BLaER1 (cell line): Measurements from ENCODE around the gene COL8A1.

Source experiments
- H3K27ac ChIP-seq: shearing (Covaris generic); formaldehyde crosslinking; 2 replicates; pipeline ENCODE4 v1.8.1; 2022
- H3K27me3 ChIP-seq: shearing (Covaris generic); formaldehyde crosslinking; 2 replicates; pipeline ENCODE4 v1.8.1; 2022
- H3K36me3 ChIP-seq: shearing (Covaris generic); formaldehyde crosslinking; 2 replicates; pipeline ENCODE4 v1.8.1; 2022
- H3K4me1 ChIP-seq: shearing (Covaris generic); formaldehyde crosslinking; 2 replicates; pipeline ENCODE4 v1.8.1; 2022
- H3K4me2 ChIP-seq: shearing (Covaris generic); formaldehyde crosslinking; 2 replicates; pipeline ENCODE4 v1.8.1; 2022
- H3K4me3 ChIP-seq: shearing (Covaris generic); formaldehyde crosslinking; 2 replicates; pipeline ENCODE4 v1.8.1; 2022
- H3K9ac ChIP-seq: shearing (Covaris generic); formaldehyde crosslinking; 2 replicates; pipeline ENCODE4 v1.8.1; 2022
- H3K9me3 ChIP-seq: shearing (Covaris generic); formaldehyde crosslinking; 2 replicates; pipeline ENCODE4 v1.8.1; 2022
- H4K20me1 ChIP-seq: shearing (Covaris generic); formaldehyde crosslinking; 2 replicates; pipeline ENCODE4 v1.8.1; 2022
- Cebpa-rat ChIP-seq: shearing (Covaris generic); IDR thresholded peaks from 2 replicates; pipeline ENCODE4 v1.8.1; 2022

The COL8A1 gene

DNA sequence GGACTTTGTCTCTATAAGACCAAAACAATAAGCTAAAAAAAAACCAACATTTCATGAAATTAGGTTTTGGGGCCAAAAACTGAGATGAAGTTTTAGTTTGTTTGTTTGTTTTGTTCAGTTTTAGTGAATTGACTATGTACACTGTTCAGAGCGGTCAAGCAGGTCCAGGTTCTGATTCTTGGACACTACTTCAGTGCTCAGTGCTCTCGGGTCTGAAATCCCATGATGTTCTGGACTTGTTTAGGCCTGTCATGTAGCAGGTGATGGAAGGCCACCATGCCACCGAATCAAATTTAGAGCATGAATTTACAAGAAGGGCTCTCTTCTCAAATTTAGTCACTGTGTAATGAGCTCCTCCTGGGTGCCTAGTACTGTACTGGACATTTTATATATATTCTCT is 45.5 kb downstream of the COL8A1 start:
- Histone ChIP-seq H3K9ac (no peak overlapping the region), H3K4me3 (no peak overlapping the region), H4K20me1 (no peaks in the 10 kb centered on the region), H3K4me1 (no peaks in the 10 kb centered on the region), H3K27me3 (no peaks in the 10 kb centered on the region), H3K4me2 (no peak overlapping the region), H3K27ac (no peak overlapping the region), H3K9me3 (no peaks in the 10 kb centered on the region), H3K36me3 (no peaks in the 10 kb centered on the region)
- no peak for TF ChIP-seq Cebpa-rat

DNA sequence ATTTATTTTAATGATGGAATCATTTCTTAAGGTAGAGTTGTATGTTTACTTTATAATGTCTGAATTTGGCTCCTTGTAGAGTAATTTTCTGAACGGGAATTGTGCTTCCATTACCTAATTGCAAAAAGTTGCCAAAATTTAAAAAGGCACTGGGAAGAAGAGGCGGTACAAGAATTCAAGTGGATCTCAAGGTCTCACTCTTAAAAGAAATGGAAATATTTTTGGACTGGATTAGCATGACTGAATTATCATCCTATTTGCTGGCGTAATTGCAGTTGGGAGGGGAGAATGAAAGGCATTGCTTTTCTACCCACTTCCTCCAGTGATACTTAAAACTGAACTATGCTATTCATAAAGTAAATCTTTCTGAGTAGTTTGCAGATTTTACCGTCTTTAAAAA is 46.2 kb downstream of the COL8A1 start:
- Histone ChIP-seq H3K36me3 (no peaks in the 10 kb centered on the region), H3K9ac (no peak overlapping the region), H3K4me3 (no peak overlapping the region), H4K20me1 (no peaks in the 10 kb centered on the region), H3K27ac (no peak overlapping the region), H3K9me3 (no peaks in the 10 kb centered on the region), H3K4me1 (no peaks in the 10 kb centered on the region), H3K4me2 (no peak overlapping the region), H3K27me3 (no peaks in the 10 kb centered on the region)
- no peak for TF ChIP-seq Cebpa-rat

DNA sequence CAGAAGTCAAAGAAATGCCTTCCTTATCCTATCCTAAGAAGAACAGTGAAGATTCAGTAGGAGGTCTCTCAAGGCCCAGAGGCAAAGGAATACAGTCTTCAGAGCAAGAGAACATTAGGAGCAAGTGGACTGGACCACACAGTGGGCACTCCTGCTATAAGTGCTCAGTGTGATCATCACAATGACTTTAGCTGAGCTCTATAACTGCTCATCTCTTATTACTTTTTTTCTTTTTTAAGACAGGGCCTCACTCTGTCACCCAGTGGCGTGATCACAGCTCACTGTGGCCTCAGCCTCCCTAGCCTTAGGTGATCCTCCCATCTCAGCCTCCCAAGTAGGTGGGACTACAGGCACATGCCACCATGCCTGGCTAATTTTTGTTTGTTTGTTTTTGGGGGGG is 48.1 kb downstream of the COL8A1 start:
- no peaks in the 10 kb centered on the region for H3K27me3 ChIP-seq
- TF ChIP-seq Cebpa-rat, result no peak

DNA sequence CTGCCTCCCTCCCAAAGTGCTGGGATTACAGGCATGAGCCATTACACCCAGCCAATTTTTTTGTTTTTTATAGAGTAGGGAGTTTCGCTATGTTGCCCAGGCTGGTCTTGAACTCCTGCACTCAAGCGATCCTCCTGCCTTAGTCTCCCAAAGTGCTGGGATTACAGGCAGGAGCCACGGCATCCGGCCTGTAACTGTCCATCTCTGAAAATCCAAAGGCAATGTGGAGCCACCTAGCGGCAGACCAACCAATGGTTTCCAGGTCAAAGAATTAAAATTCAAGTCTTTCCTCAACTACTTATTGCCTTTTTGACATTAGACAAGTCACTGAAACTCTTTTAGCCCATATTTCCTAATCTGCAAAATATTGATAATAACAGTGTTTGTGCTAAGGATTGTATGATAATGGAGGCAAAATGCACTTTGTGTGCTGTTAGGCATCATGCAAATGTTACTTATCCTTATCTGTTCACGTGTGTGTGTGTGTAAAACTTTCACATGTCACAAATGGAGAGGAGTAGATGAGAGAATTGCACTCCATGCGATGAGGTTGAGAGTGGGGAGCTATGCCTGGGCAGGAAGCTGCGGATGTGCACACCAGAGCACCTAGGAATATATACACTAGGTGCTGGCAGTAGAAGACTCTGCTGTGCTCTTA is 48.7 kb downstream of the COL8A1 start:
- Histone ChIP-seq H3K9me3 (no peaks in the 10 kb centered on the region), H3K4me3 (no peak overlapping the region), H3K27me3 (no peaks in the 10 kb centered on the region), H3K36me3 (no peaks in the 10 kb centered on the region), H3K4me2 (no peak overlapping the region), H4K20me1 (no peaks in the 10 kb centered on the region), H3K4me1 (no peaks in the 10 kb centered on the region), H3K9ac (no peak overlapping the region), H3K27ac (no peak overlapping the region)
- TF ChIP-seq Cebpa-rat, result no peak

More for the DNA sequence above, 48.1 kb downstream of the COL8A1 start:
- no peak overlapping the region for H3K4me2 ChIP-seq
- no peaks in the 10 kb centered on the region for H3K9me3 ChIP-seq
- H3K4me3 ChIP-seq, result no peak overlapping the region
- H3K27ac ChIP-seq, result no peak overlapping the region
- no peaks in the 10 kb centered on the region for H3K36me3 ChIP-seq
- no peaks in the 10 kb centered on the region for H4K20me1 ChIP-seq
- H3K4me1 ChIP-seq, result no peaks in the 10 kb centered on the region
- H3K9ac ChIP-seq, result no peak overlapping the region

DNA sequence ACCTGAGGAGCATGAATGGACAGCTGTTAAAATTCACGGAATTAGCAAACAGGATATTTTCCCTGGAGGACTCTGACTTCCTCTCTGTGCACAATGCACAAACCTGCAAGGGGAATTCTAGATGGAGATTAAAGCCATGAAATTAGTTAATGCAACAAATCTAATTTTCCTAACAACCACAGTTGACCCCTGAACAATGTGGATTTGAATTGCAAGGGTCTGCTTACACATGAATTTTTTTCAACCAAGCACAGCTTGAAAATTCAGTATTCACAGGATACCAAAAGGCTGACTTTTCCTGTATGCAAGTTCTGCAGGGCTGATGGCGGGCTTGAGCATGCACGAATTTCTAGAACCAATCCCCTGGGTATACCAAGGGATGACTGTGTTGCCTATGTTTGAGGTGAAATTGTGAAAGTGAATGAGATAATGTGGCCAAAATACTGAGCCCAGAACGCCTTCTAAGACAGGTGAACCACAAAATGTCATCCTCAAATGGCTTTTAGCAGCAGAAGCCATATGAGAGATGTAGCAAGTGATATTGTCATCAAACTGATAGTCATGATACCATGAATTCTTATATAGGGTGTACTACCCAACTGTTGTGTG is 52.5 kb downstream of the COL8A1 start:
- H4K20me1 ChIP-seq, result no peaks in the 10 kb centered on the region
- H3K9me3 ChIP-seq, result no peaks in the 10 kb centered on the region
- H3K9ac ChIP-seq, result no peak overlapping the region
- H3K36me3 ChIP-seq, result no peaks in the 10 kb centered on the region
- TF ChIP-seq Cebpa-rat, result no peak
- no peak overlapping the region for H3K4me2 ChIP-seq
- no peak overlapping the region for H3K27ac ChIP-seq
- H3K4me1 ChIP-seq, result no peaks in the 10 kb centered on the region
- H3K27me3 ChIP-seq, result no peaks in the 10 kb centered on the region
- no peak overlapping the region for H3K4me3 ChIP-seq

DNA sequence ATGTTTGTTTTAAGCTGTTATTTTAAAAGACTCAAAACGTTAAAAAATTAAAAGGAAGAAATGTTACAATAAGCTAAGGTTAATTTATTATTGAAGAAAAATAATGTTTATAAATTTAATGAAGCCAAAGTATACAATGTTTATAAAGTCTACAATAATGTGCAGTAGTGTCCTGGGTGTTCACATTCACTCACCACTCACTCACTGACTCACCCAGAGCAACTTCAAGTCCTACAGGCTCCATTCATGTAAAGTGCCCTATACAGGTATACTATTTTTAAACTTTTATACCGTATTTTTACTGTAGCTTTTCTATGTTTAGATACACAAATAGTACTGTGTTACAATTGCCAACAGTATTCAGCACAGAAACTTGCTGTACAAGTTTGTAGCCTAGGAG is 55.2 kb downstream of the COL8A1 start:
- H3K9me3 ChIP-seq, result no peaks in the 10 kb centered on the region
- no peaks in the 10 kb centered on the region for H3K36me3 ChIP-seq
- TF ChIP-seq Cebpa-rat, result no peak

DNA sequence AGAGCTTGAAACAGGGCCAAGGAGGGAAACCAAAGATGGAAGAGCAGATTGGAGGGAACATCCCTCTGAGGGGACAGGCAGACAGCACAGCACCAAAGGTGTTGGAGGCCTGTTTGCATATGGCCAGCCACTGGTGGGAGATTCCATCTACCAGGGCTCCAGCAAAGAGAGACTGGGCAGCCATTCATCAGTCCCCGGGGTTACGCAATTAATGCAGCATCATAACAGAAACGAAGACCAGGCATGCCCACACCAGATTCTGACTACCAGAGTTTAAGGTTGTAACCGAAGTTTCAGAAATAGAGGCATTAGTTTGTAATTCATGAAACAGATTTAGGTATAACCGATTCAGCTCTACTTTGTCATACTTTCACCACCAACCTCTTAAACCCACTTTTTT is 58.1 kb downstream of the COL8A1 start:
- H3K9me3 ChIP-seq, result no peaks in the 10 kb centered on the region

More for the DNA sequence above, 55.2 kb downstream of the COL8A1 start:
- Histone ChIP-seq H3K27ac (no peak overlapping the region), H4K20me1 (no peaks in the 10 kb centered on the region), H3K4me3 (no peak overlapping the region), H3K4me2 (no peak overlapping the region), H3K9ac (no peak overlapping the region), H3K27me3 (no peaks in the 10 kb centered on the region), H3K4me1 (no peaks in the 10 kb centered on the region)

DNA sequence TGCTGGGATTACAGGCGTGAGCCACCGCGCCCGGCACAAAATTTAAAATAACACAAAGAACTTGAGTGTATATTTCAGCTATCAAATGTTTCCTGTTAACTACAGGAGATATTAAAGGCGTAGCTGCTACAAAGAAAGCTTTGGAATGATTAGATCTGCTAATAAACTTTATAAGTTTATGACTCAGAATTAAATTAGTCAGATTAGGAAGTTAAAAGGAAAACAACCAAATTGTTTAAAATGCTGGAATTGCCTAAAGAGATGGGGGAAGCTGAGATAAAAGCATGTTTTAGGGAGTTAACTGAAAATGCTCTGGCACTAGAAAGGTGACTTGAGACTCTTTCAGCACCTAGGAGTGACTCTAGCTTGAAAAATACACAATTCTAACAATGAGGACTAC is 58.9 kb downstream of the COL8A1 start:
- Histone ChIP-seq H3K4me1 (no peaks in the 10 kb centered on the region), H3K27ac (no peak overlapping the region), H3K9me3 (no peaks in the 10 kb centered on the region), H3K36me3 (no peaks in the 10 kb centered on the region), H3K27me3 (no peaks in the 10 kb centered on the region), H3K9ac (no peak overlapping the region), H4K20me1 (no peaks in the 10 kb centered on the region), H3K4me3 (no peak overlapping the region), H3K4me2 (no peak overlapping the region)
- no peak for TF ChIP-seq Cebpa-rat

More for the DNA sequence above, 58.1 kb downstream of the COL8A1 start:
- H4K20me1 ChIP-seq, result no peaks in the 10 kb centered on the region
- no peak overlapping the region for H3K27ac ChIP-seq
- no peaks in the 10 kb centered on the region for H3K4me1 ChIP-seq
- H3K9ac ChIP-seq, result no peak overlapping the region
- no peak overlapping the region for H3K4me2 ChIP-seq
- H3K36me3 ChIP-seq, result no peaks in the 10 kb centered on the region
- no peaks in the 10 kb centered on the region for H3K27me3 ChIP-seq
- TF ChIP-seq Cebpa-rat, result peak; percentile 57; the same call in 1 of the 2 replicates
- no peak overlapping the region for H3K4me3 ChIP-seq

DNA sequence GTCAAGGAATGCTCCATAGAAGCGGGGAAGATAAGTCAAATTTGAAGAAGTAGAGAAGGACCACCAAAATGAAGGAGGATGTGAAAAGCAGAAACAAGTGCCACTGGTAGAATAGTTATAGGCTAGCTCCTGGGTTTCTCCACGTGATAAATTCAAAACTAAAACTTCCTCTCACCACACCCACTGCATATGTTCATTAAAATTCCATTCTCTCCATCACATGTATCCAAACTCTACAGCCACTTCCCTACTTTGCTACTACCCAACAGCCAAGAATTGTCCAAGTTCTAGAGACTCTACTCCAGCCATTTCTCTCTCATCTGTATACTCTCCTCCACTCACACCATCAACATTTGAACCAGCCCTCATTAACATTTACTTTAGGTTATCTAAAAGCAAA is 60.5 kb downstream of the COL8A1 start:
- no peak for TF ChIP-seq Cebpa-rat
- Histone ChIP-seq H3K9ac (no peak overlapping the region), H3K4me1 (no peaks in the 10 kb centered on the region), H3K4me2 (no peak overlapping the region), H3K27ac (no peak overlapping the region), H4K20me1 (no peaks in the 10 kb centered on the region), H3K36me3 (no peaks in the 10 kb centered on the region), H3K4me3 (no peak overlapping the region), H3K9me3 (no peaks in the 10 kb centered on the region), H3K27me3 (no peaks in the 10 kb centered on the region)

DNA sequence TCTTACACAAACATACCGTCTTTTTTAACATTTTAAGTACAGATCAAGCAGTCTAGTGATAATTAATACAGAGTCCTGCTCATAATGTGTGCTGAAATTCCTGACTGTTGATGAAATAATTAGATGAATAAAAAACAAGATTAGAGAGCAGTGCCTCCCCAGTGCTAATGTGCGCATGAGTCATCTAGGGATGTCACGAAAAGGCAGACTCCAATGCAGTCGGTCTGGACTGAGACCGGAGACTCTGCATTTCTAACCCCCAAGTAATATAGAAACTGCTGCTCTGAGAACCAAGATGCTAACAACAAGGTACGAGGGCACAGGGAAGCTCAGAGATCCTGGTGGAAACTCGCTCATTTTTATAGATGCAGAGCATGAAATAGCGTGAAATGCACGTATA is 61.4 kb downstream of the COL8A1 start:
- no peaks in the 10 kb centered on the region for H3K27me3 ChIP-seq
- H3K4me1 ChIP-seq, result no peaks in the 10 kb centered on the region
- no peak for TF ChIP-seq Cebpa-rat
- no peak overlapping the region for H3K27ac ChIP-seq
- H4K20me1 ChIP-seq, result no peaks in the 10 kb centered on the region
- H3K9me3 ChIP-seq, result no peaks in the 10 kb centered on the region
- H3K4me3 ChIP-seq, result no peak overlapping the region
- H3K9ac ChIP-seq, result no peak overlapping the region
- H3K4me2 ChIP-seq, result no peak overlapping the region
- H3K36me3 ChIP-seq, result no peaks in the 10 kb centered on the region
